H9 (cell line): ENCODE results near the gene PRLH. TPM values are rescaled to one million over a fixed set of nuclear protein-coding genes. Genes with fewer than 3 reads are reported as not detected.
A peak's percentile ranks its signal among the peaks of the same experiment; 100 is the strongest.

ENCODE experiments used
- DNase-seq: peaks from one replicate; pipeline ENCODE4 v3.0.0-alpha.2; 2017
- H2AFZ ChIP-seq: one replicate; pipeline ENCODE4 v1.6.1; 2013; ENCODE audit warnings: mild to moderate bottlenecking, low read length, control low read depth, moderate library complexity
- H2AK5ac ChIP-seq: 2 replicates; pipeline ENCODE4 v1.6.1; 2013; ENCODE audit warnings: low read length, control low read depth, mixed read lengths; ENCODE audit not compliant: insufficient read length
- H2BK120ac ChIP-seq: one replicate; pipeline ENCODE4 v1.6.1; 2013; ENCODE audit warnings: low read depth, mild to moderate bottlenecking, low read length, control low read depth, inconsistent platforms; ENCODE audit not compliant: poor library complexity, severe bottlenecking
- H2BK12ac ChIP-seq: 2 replicates; pipeline ENCODE4 v1.6.1; 2013; ENCODE audit warnings: low read length, control low read depth, mixed read lengths, low read depth; ENCODE audit not compliant: insufficient read length
- H2BK15ac ChIP-seq: 2 replicates; pipeline ENCODE4 v1.6.1; 2013; ENCODE audit warnings: low read depth, low read length, control low read depth
- H2BK20ac ChIP-seq: one replicate; pipeline ENCODE4 v1.6.1; 2013; ENCODE audit warnings: low read depth, mild to moderate bottlenecking, low read length, control low read depth, inconsistent platforms; ENCODE audit not compliant: poor library complexity, severe bottlenecking
- H2BK5ac ChIP-seq: 2 replicates; pipeline ENCODE4 v1.6.1; 2013; ENCODE audit warnings: low read length, control low read depth, mixed read lengths; ENCODE audit not compliant: insufficient read length
- H3K14ac ChIP-seq: 2 replicates; pipeline ENCODE4 v1.6.1; 2013; ENCODE audit warnings: low read length, control low read depth; ENCODE audit not compliant: insufficient read depth
- H3K18ac ChIP-seq: 2 replicates; pipeline ENCODE4 v1.6.1; 2013; ENCODE audit warnings: low read depth, mild to moderate bottlenecking, mixed read lengths, low read length, control low read depth; ENCODE audit not compliant: insufficient read length
- H3K23ac ChIP-seq: 2 replicates; pipeline ENCODE4 v1.6.1; 2013; ENCODE audit warnings: low read length, control low read depth, mixed read lengths, low read depth; ENCODE audit not compliant: insufficient read length
- H3K23me2 ChIP-seq: 2 replicates; pipeline ENCODE4 v1.6.1; 2013; ENCODE audit warnings: low read depth, mild to moderate bottlenecking, mixed read lengths, low read length, control low read depth; ENCODE audit not compliant: insufficient read length, poor library complexity, severe bottlenecking
- H3K27ac ChIP-seq: 2 replicates; pipeline ENCODE4 v1.5.1; 2013; ENCODE audit warnings: low read length, control low read depth, mixed read lengths, low read depth; ENCODE audit not compliant: insufficient read length
- H3K27me3 ChIP-seq: 2 replicates; pipeline ENCODE4 v1.6.1; 2013; ENCODE audit warnings: low read length, control low read depth, inconsistent platforms; ENCODE audit not compliant: insufficient read depth
- H3K4ac ChIP-seq: 2 replicates; pipeline ENCODE4 v1.6.1; 2013; ENCODE audit warnings: low read depth, mild to moderate bottlenecking, control low read depth, inconsistent platforms, low read length, moderate library complexity
- H3K4me1 ChIP-seq: 2 replicates; pipeline ENCODE4 v1.6.1; 2013; ENCODE audit warnings: low read length, control low read depth, inconsistent platforms; ENCODE audit not compliant: insufficient read depth
- H3K4me2 ChIP-seq: 2 replicates; pipeline ENCODE4 v1.6.1; 2013; ENCODE audit warnings: low read length, control low read depth, mixed read lengths; ENCODE audit not compliant: insufficient read length, insufficient read depth
- H3K56ac ChIP-seq: 2 replicates; pipeline ENCODE4 v1.6.1; 2013; ENCODE audit warnings: low read depth, mild to moderate bottlenecking, mixed read lengths, low read length, control low read depth; ENCODE audit not compliant: insufficient read length
- H3K79me1 ChIP-seq: 2 replicates; pipeline ENCODE4 v1.6.1; 2013; ENCODE audit warnings: low read depth, mild to moderate bottlenecking, moderate library complexity, low read length, control low read depth, inconsistent platforms; ENCODE audit not compliant: insufficient read depth, poor library complexity, severe bottlenecking
- H3K79me2 ChIP-seq: 2 replicates; pipeline ENCODE4 v1.6.1; 2013; ENCODE audit warnings: low read length, control low read depth, inconsistent platforms; ENCODE audit not compliant: insufficient read depth
- H3K9ac ChIP-seq: 2 replicates; pipeline ENCODE4 v1.6.1; 2013; ENCODE audit warnings: low read length, control low read depth, mixed read lengths; ENCODE audit not compliant: insufficient read length; ENCODE audit errors: extremely low read depth
- H3K9me3 ChIP-seq: one replicate; pipeline ENCODE4 v1.6.1; 2013; ENCODE audit warnings: low read depth, low read length, inconsistent platforms; ENCODE audit not compliant: control insufficient read depth
- H3T11ph ChIP-seq: one replicate; pipeline ENCODE4 v1.6.1; 2013; ENCODE audit warnings: mild to moderate bottlenecking, low read length, control low read depth, inconsistent platforms
- H4K20me1 ChIP-seq: one replicate; pipeline ENCODE4 v1.6.1; 2013; ENCODE audit not compliant: control insufficient read depth, insufficient read length, insufficient read depth
- H4K5ac ChIP-seq: 2 replicates; pipeline ENCODE4 v1.6.1; 2013; ENCODE audit warnings: low read depth, mild to moderate bottlenecking, mixed read lengths, low read length, control low read depth; ENCODE audit not compliant: insufficient read length
- H4K8ac ChIP-seq: replicated peaks from 2 replicates; pipeline ENCODE4 v1.6.1; 2013; ENCODE audit warnings: low read length, control low read depth, mixed read lengths, low read depth; ENCODE audit not compliant: insufficient read length
- H4K91ac ChIP-seq: 2 replicates; pipeline ENCODE4 v1.6.1; 2013; ENCODE audit warnings: low read depth, mild to moderate bottlenecking, moderate library complexity, mixed read lengths, low read length, control low read depth; ENCODE audit not compliant: insufficient read length
- H3K27ac Mint-ChIP-seq, 3 experiments: 2 replicates in 2 of 3; 3 replicates in 1 of 3; pipeline ENCODE4 v1.8.0; 2020 to 2021; ENCODE audit warnings: mixed read lengths in 3 of 3, mild to moderate bottlenecking in 1 of 3, moderate library complexity in 1 of 3
- H3K27me3 Mint-ChIP-seq: 2 replicates; pipeline ENCODE4 v1.8.0; 2021; ENCODE audit warnings: low read depth, mild to moderate bottlenecking, moderate library complexity, mixed read lengths
- H3K36me3 Mint-ChIP-seq, 3 experiments: 2 replicates in 2 of 3; 3 replicates in 1 of 3; pipeline ENCODE4 v1.8.0; 2020 to 2021; ENCODE audit warnings: low read depth in 3 of 3, mixed read lengths in 3 of 3; ENCODE audit not compliant: insufficient read depth in 1 of 3
- H3K4me1 Mint-ChIP-seq, 2 experiments: 2 replicates each; pipeline ENCODE4 v1.8.0; 2020; ENCODE audit warnings: mixed read lengths in 2 of 2
- H3K4me3 Mint-ChIP-seq, 2 experiments: 2 replicates in 1 of 2; 3 replicates in 1 of 2; pipeline ENCODE4 v1.8.0; 2020 to 2021; ENCODE audit warnings: mild to moderate bottlenecking in 2 of 2, mixed read lengths in 2 of 2, moderate library complexity in 1 of 2
- H3K9me3 Mint-ChIP-seq, 2 experiments: 2 replicates in 1 of 2; 3 replicates in 1 of 2; pipeline ENCODE4 v1.8.0; 2020; ENCODE audit warnings: mild to moderate bottlenecking in 2 of 2, mixed read lengths in 2 of 2, moderate library complexity in 1 of 2
- whole genome bisulfite sequencing: extraction: QIAGEN DNeasy Blood & Tissue Kit; methylation state at CpG from one replicate; pipeline ENCODE4 v1.1.7; 2013; ENCODE audit warnings: missing lambda C conversion rate, low lambda C conversion rate, mixed read lengths; ENCODE audit not compliant: insufficient read length; ENCODE audit errors: extremely low coverage; 5-methylcytosine and 5-hydroxymethylcytosine counted together
- total RNA-seq: library from RNA; stranded (reverse); gene quantifications from 2 replicates; pipeline ENCODE4 v1.2.1, GENCODE V29; 2021
- TF ChIP-seq, protein P1 (sequence below): fragments of 200-600 bp; sonication (generic); conservative IDR thresholded peaks from 3 replicates; pipeline ENCODE4 v1.8.0; 2021; ENCODE audit warnings: antibody characterized with exemption, mild to moderate bottlenecking

The PRLH gene
- total RNA-seq, 1 experiment from 2014 or later: not detected

DNA sequence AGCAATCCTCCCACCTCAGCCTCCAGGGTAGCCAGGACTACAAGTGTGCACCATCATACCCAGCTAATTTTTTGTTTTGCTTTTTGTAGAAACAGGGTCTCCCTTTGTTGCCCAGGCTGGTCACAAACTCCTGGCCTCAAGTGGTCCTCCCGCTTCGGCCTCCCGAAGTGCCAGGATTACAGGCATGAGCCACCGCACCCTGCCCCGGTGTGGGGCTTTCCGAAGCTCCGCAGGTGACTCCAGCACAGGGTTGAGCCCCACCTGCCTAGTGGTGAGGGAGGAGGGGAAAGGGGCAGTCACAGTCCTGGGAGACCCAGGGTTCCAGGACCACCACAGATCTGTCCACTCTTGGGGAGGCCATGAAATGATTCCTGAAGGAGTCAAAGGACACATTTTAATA is 5.2 kb downstream of the PRLH start:
- H2BK12ac ChIP-seq: no peak overlapping the region
- Mint-ChIP-seq H3K4me3 (no peak overlapping the region), H3K27me3 (no peaks in the 10 kb centered on the region; the same call in 1 of the 2 replicates), H3K36me3 (peaks cover 0 to 20% (median 0%) of the 10 kb centered on the region in 3 experiments; a peak in 3 of 7 replicates), H3K9me3 (no peaks in the 10 kb centered on the region), H3K4me1 (peaks cover 13 to 14% of the 10 kb centered on the region in 2 experiments), H3K27ac (peak overlapping the region in 1 of 3 experiments; percentile 30; a peak in 1 of 7 replicates)
- H3K23ac ChIP-seq: no peak overlapping the region
- no peak overlapping the region for H3K4ac ChIP-seq
- H2BK120ac ChIP-seq: no peak overlapping the region
- no peak overlapping the region for H3K18ac ChIP-seq
- TF ChIP-seq, protein P1, sequence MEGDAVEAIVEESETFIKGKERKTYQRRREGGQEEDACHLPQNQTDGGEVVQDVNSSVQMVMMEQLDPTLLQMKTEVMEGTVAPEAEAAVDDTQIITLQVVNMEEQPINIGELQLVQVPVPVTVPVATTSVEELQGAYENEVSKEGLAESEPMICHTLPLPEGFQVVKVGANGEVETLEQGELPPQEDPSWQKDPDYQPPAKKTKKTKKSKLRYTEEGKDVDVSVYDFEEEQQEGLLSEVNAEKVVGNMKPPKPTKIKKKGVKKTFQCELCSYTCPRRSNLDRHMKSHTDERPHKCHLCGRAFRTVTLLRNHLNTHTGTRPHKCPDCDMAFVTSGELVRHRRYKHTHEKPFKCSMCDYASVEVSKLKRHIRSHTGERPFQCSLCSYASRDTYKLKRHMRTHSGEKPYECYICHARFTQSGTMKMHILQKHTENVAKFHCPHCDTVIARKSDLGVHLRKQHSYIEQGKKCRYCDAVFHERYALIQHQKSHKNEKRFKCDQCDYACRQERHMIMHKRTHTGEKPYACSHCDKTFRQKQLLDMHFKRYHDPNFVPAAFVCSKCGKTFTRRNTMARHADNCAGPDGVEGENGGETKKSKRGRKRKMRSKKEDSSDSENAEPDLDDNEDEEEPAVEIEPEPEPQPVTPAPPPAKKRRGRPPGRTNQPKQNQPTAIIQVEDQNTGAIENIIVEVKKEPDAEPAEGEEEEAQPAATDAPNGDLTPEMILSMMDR: no peak
- H3T11ph ChIP-seq: no peak overlapping the region
- no peaks in the 10 kb centered on the region for H3K79me2 ChIP-seq
- H3K27ac ChIP-seq: no peak overlapping the region
- 0 out of 2 replicates have a peak, but pooled peaks cover 3% of the 10 kb centered on the region for H3K4me1 ChIP-seq
- no peak overlapping the region for H4K91ac ChIP-seq
- no peak overlapping the region for H4K8ac ChIP-seq
- no peaks in the 10 kb centered on the region for H3K79me1 ChIP-seq
- H2AK5ac ChIP-seq: no peak overlapping the region
- H2BK15ac ChIP-seq: no peak overlapping the region
- no peak overlapping the region for H4K5ac ChIP-seq
- no peak for DNase-seq
- H3K14ac ChIP-seq: no peak overlapping the region
- no peak overlapping the region for H2AFZ ChIP-seq
- no peak overlapping the region for H2BK20ac ChIP-seq
- WGBS: no CpG with 5 or more reads among the region's 7 CpGs
- no peak overlapping the region for H3K56ac ChIP-seq
- H3K23me2 ChIP-seq: no peaks in the 10 kb centered on the region
- no peaks in the 10 kb centered on the region for H4K20me1 ChIP-seq
- no peak overlapping the region for H2BK5ac ChIP-seq
- H3K4me2 ChIP-seq: no peak overlapping the region
- no peak overlapping the region for H3K9ac ChIP-seq
- H3K9me3 ChIP-seq: no peaks in the 10 kb centered on the region
- H3K27me3 ChIP-seq: no peaks in the 10 kb centered on the region
